OCI-M1 (cell line): Measurements from ENCODE around the gene CFDP1.

Experiments used
- DNase-seq: peaks from one replicate; lab custom pipeline; 2025; lab: John Stamatoyannopoulos, UW

The CFDP1 gene

DNA sequence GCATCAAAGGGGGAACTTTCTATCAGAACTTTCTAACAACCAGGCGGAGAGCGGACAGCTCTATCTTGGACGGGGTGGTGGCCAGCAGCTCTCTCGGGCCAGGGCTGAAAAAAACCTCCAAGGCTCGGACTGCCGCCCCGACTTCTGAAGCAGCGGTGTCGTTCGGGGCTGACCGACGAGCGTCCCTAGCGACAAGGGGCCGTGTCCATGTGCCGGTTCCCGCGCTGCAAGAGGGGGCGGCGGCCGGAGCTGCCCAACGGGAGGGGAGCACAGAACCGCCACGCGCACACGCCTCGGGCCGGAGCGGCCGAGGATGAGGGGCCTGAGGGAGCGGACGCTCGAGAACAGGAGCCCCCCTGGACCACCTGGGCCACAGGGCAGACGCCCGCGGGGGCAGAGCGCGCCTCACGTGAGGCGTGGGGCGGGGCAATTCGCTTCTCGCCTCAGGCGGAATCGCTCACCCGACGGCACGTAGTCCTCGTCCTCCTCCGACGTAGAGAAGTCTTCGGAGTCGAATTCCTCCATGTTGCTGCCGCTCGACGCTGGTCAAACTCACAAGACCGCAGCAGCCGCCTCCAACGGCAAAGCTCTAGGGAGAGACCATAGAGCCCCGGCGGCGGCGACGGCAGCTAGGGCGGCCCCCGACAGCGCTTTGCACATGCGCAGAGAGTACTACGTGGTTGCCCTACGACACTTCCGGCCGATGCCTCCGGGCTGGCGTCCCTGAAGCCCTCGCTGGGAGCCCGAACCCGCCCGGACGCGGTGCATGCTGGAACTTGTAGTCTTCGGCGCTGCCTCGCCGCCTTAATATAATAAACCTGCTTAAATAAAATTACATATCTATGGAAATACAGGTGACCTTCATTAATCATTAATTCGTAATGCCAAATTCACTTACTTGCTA lies at the start of gene CFDP1:
Gene CFDP1 (minus strand): TSS at position 676 of the 904 bp plus-strand sequence. CDS start 151 bp downstream, at position 525.
- peak; percentile 97 for DNase-seq

- no peak for DNase-seq
These were observed 49.3 kb upstream of the CFDP1 start for GRCh38 chr16:75482434-75483205.

DNA sequence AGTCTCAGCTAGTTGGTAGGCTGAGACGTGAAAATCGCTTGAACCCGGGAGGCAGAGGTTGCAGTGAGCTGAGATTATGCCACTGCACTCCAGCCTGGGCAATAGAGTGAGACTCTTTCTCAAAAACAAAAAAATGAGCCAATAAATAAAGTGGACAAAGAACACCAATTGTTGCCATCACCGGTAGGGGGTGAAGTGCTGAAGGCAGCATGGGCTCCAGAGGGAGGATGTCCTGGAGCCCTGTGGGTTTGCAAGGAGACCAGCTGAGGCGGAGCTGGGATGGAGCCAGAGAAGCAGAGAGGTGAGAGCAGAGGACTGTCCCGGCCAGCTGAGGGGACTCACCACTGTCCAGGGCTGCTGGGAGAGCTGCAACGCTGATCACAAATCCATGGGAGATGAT lies 48.2 kb upstream of the CFDP1 start:
- no peak for DNase-seq

DNA sequence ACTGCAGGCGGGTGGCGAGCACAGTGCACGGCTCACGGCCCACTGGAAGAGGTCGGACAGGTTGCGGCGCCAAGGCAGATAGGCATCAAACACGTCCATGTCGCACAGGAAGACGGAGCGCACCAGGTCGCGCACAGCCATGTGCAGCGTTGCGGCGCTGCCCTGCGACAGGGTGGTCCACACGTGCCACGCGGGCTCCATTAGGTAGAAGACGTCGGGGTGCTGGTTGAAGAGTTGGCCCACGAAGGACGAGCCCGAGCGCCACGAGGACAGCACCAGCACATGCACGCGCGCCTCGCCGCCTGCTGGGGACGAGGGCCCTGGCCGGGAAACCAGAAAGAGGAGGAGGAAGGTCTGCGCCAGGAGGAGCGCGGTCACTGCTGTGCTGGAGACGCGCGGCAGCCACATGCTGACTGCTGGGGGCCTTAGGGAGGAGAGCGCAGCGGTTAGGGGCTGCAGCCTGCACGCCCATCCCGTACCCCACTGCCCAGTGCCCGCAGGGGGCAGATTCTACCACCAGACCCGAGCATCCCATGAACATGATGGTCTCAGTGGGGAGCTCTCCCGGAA lies 46.2 kb upstream of the CFDP1 start:
- DNase-seq = no peak

- DNase-seq = no peak
These were observed 45.4 kb upstream of the CFDP1 start for GRCh38 chr16:75478480-75479345.

DNA sequence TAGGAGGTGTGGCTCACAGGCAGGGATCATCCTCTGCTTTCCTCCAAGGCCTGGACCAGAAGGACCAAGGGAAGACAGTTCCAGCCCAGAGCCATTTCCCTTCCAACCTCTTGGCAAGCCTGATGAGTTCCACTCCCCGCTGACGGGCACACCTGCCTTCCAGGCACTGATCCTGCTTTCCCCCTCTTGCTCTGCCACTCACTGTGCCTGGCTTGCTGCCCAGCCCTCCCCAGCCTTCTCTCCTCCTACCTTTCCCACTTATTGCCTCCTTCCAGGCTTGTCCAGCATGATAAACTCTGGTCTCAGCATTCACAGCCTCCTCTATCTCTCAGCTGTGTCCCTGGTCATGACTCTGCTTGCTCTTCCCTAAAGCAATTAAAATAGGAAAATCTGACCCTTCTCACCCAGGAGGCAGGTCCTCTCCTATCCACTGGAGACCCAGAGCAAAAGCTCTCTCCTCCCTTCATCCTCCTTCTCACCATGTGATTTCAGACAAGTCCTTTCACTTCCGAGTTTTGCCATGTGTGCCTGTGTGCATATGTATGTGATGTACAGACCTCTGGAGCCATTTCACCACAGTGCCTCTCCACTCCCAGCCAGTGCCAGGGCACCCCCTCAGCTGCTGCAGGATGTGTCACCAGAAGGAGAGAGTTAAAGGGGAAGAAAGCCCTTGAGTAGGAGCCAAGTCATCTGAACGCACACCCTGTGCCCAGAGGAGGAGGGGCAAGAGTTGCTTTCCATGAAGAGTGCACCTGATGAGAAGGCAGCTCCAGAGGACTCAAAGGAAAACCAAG lies 44.6 kb upstream of the CFDP1 start:
- no peak for DNase-seq

DNA sequence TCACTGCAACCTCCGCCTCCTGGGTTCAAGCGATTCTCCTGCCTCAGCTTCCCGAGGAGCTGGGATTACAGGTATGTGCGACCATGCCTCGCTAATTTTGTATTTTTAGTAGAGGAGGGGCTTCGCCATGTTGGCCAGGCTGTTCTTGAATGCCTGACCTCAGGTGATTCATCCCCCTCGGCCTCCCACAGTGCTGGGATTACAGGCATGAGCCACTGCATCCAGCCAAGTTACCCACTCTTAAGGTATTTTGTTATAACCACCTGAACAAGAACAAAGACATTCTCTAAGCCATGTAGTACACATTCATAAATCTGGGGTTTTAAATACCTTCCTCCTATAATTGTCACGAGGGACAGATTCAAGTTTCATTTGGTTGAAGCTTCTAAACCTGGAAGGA lies 43.5 kb upstream of the CFDP1 start:
- no peak for DNase-seq

DNA sequence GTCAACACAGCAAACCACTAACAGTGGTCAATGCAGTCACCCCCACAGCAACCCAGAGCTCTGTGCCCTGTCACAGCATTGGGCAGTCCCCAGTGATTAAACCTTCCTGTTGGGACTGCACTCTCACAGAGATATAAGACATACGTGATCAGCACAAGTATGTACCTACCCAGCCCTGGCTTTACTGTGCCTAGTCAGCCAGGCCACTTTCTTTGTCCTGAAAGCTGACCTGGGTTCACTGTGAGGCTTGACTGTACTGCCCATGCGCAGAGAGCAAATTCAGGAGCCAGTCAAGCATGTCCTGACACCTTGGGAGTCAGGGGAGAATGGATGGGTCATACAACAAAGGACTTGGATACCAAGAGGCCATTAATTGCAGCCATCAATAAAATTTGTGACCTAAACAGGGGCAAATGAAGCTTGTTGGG lies 42.1 kb upstream of the CFDP1 start:
- no peak for DNase-seq

DNA sequence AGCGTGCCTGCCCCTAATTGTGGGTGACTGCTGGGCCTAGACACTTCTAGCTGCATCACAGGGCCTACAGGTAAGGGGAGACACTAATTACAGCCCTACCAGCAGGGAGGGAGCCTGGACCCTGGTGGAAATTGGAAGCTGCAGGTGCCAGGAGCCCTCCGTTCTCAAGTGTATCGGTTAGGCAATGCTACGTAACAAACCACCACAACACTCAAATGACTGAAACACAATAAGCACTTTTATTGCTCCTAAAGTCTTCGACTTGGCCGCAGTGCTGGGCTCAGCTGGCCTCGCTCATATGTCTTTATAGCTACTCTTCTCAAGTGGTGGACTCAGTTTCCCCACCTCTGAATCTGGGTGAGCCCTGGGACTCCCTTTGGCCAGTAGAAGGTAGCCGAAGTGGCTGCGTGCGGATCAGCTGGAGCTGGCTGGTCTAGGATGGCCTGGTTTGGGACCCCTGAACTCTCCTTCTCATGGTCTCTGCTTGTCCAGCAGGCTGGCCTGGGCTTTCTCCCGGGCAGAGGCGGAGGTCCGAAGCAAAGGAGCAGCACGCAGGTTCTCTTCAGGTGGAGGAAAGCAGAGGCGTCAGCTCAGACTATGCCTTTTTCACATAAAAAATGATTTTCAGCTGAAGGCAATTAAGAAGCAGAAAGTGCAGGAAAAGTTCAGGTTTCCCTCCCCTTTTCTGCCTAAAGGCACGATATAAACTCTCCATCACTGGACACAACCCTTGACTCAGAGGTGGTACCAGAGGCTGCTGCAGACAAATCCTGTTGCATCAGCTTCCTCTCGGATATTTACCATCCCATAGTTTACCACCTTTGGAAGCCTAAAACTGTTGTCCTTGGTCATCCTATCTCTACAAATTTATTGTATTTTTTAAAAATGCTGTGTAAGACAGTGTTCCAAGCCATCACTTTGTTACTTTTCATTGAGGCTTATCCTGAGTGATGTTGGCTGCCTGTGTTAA lies 39.9 kb upstream of the CFDP1 start:
- no peak for DNase-seq

DNA sequence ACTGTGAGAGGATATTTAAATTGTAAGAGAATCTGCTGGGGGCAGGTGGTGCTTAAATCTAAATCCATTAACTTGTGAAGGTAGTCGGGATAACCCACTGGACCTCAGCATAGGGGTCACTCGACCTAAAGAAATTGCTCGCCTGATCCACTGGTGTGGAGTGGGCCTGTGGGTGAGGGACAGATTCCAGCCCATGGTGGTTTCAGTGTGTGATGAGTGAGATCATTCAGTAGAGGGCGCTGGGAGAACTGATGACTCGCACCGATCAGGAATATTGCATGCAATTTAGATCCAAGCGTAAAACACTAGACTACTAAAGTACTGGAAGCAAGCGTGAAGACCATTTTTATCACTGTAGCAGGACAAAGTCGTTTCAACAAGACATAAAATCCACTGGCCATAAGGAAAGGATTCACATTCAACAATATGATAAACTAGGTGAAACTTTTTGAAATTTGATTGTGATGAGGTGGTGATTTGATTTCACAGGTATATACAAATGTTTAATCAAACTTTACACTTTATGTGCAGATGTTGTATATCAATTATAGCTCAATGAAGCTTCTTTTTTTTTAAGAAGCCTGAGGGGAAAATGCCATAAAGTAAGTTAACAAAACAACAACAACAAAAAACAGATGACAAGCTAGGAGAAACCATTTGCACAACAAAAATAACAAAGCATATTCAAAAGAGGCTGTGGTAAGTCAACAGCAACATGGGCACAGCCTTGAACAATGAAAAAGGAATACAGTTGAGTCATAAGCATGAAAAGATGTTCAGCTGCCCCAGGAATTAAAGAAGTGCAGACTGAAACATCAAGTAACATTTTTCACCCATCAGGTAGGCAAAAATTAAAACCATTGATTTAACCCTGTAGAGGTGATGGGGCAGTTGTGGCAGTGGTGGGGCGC lies 38.7 kb upstream of the CFDP1 start:
- peak; percentile 80 for DNase-seq

- no peak for DNase-seq
These were observed 33.5 kb upstream of the CFDP1 start for GRCh38 chr16:75466760-75467159.

DNA sequence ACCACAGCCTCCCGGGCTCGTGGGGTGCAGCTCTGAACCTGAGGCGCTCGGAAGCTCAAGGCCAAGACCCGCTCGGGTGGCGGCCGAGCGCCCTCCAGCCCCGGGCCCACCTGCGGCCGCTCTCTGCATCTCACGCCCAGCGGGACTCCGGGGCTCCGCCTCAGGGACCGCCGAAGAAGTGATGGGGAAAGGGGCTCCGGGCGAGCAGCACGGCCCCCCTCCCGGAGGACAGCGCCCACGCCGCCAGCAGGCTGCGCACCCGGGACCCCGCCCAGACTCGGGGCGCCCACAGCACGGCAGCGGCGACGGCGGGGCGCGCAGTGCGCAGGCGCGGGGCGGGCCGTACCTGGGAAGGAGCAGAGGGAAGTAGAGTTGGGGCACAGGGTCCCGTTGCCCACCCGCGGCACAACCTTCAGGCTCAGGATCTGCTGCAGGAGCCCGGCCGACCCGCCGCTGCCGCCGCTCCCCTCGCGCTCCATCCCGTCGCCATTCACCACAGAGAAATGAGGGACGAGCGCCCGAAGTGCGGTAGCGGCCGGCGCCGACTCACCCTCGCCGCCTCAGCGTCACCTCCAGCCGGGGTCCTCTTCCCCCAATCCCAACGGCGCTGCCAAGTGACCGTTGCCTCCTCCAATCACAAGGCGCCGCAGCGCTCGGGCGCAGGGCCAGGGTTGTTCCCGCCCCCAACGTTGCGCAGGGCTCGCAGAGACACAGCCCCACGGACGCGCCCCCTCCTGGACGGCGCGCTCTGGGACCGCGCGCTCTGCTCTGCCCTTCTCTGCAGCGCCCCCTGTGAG lies 31.0 kb upstream of the CFDP1 start, which contains the start of gene TMEM170A:
Gene TMEM170A (minus strand): TSS at position 568 of the 797 bp plus-strand sequence. CDS start 89 bp downstream, at position 479.
- DNase-seq = peak; percentile 99

DNA sequence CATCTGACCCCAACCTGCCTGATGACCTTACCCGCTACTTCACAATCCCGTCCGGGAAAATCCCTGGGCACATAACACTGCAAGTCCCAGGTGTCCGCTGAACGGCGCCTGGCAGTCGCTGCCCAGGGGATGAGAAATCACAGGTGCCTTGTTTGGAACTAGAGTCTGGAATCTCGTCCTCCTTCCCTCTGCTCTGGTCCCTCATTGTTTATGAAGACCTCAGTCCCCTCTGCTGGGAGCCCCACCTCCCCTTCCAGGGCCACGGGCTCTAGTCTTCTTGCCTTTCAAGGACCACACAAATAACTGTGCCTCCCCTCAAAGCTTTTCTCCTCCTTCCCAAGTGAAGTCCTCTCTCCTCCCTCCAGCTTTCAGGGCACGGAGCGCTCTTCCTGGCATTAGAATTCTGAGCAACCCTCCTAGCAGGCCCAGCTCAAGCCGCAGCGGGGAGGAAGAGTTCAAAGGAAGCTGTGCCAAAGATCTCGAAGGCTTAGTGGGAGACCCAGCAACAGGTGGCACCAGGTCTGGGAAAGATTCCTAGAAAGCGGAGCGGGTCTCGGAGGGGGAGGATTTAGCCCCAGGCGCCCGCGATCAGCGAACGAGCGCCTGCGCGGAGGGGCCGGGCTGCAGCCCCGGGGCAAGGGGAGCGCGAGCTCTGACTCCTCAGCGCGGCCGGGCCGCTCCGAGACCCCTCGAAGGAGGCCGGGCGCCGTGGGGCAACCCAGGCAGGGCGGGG lies 30.3 kb upstream of the CFDP1 start:
- peak; percentile 56 for DNase-seq

DNA sequence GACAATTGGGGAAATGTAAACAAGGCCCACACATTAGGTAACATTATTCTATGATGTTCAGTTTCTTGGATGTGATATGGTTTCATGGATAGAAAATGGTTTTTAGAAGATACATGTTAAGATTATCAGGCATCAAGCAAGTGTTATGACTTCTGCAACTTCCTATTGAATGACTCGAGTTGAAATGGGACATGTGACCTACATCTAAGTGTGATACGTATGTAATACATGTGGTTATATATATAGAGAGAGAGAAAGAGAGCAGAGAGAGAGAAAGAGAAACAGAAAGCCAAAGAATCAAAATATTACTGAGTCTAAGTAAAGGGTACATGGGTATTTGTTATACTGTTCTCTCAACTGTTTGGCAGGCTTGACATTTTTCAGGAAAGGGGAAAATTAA lies 29.5 kb upstream of the CFDP1 start:
- peak; percentile 70 for DNase-seq

DNA sequence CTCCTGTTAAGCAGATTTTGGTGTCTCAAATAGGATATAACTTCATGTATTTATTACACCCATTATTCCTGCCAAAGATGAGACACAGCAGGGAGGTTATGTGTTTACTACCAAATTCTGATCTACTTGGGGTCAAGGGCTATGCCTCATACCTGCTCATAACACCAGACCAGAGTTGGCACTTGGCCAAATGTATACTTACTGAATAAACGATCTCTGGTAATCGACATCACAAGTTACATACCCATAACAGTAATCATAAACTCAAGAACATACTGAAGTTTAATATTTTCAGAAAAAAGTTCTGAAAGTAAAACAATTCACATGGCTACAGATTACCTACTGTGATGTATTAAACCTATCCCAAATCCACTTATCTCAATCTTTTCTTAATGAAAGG lies 28.3 kb upstream of the CFDP1 start:
- no peak for DNase-seq

GRCh38 chr16:75460446-75460845 lies 27.1 kb upstream of the CFDP1 start:
- no peak for DNase-seq

DNA sequence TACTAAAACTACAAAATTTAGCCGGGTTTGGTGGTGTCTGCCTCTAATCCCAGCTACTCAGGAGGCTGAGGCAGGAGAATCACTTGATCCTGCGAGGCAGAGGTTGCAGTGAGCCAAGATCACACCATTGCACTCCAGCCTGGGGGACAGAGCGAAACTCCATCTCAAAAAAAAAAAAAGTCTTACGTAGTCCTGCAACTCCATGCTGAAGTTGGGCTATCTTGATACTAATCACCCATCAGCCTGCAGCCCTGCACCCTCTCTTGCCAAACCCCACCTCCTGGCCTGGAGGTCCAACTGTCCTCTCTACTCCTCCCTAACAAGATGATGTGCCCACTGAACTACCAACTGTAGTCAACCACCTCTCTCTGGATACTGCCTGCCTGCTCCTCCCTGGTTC lies 26.4 kb upstream of the CFDP1 start:
- DNase-seq = no peak
